HG03520 (cell line): ENCODE results near the gene ADORA1.
A peak's percentile ranks its signal among the peaks of the same experiment; 100 is the strongest.

Experiments
- ATAC-seq: cut with Tn5 transposase; IDR thresholded peaks from one replicate; pipeline ENCODE4 v1.9.1; 2021; ENCODE audit warnings: mild to moderate bottlenecking, moderate library complexity; ENCODE audit not compliant: unreplicated experiment

Gene ADORA1

DNA sequence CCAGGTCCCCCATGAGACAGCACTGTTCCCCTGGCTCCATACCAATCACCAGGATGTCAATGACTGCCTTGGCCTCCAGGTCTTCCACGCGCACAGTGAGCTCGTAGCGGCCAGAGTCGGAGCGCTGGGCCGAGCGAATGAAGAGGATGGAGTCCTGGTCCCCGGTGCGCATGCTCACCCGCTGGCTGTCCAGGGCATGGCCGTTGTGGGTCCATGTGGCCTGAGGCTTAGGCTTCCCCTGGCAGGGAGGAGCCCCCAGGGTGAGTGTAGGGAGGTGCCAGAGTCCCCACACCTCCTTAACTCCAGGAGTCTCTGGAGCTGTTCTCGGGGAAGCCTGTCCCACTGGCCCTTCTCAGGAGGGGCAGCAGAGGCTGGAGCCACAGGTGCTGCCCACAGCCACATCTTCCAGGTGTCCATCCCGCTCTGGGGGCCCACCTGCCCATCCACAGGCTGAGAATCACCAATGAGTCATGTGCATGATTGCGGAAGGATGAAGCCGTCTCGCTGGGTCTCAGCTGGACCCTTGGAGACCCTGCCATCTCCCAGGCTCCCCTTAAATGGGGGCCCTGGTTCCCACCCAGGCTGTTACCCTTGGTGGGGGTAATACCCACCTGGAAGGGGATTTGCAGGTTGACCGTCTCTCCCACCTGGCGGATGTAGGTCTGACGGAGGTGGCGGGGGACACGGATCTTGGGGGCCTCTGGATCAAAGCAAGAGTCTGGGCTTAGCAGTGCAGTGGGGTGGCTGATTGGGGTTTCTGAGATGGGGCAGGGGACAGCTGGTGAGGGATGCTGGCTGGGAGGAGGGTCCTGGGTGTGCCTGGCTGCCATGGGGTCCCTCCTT lies 44.0 kb downstream of the ADORA1 start:
- ATAC-seq, result no peak

DNA sequence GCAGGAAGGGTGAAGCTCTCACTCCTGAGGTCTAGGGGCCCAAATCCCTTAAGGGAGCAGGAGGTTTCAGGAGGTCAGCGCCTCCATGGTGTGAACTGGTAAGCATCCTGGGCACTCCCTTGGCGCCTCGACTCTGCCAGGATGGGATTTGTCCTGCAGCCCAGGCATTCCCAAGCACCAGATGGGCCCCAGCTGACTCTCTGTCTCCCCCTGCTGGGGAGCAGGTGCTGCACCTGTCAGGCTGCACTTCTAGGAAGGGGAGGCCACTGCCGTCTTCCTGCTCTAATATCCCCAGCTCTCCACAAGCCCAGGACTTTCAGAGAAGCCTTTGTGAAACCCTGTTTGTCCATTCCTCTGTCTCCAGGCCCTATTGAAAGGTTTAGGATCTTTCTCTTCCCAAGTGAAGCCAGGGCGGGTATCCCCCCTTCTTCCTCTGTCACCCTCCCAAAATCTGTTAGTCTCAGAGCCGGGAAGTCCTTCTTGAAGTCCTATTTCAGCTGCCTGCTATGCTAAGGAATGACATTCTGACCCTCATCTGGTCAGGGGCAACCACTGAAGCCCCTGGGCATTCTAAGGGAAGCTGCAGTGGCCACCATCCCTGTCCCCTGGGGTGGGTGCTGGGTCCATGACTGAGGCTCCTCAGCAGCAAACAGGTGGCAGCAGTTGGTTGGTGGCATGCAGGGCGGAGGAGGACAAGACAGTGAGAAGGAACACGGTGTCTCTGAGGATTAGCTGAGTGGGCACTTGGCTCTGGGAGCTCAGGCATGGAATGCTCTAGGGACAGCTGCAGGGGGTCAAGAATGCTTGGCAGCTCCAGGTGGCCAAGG lies 44.9 kb downstream of the ADORA1 start:
- ATAC-seq, result no peak

DNA sequence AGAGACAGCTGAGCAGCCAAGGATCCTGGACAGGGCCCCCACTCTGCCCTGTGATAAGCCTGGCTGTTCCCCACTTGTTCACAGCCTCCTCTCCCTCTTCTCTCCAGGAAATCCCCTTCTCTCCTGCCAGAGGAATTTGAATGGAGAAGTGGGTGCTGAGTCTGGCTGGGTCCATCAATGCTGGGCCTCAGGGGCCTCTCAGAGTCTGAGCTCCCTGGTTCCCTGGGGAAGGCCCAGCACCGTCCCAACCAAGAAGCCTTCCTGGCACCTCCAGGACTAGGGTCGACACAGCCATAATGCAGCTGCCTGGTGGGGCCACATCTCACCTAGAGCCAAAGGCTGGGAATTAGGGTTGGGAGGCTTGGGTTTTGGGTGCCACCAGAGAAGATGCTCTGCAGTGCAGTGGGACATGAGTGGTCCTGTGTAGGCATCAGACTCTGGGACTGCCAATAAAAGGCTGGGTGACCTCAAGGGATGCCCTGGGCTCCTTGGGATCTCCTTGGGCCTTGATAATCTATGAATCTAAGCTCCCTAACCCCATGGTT lies 45.6 kb downstream of the ADORA1 start:
- ATAC-seq, result no peak

DNA sequence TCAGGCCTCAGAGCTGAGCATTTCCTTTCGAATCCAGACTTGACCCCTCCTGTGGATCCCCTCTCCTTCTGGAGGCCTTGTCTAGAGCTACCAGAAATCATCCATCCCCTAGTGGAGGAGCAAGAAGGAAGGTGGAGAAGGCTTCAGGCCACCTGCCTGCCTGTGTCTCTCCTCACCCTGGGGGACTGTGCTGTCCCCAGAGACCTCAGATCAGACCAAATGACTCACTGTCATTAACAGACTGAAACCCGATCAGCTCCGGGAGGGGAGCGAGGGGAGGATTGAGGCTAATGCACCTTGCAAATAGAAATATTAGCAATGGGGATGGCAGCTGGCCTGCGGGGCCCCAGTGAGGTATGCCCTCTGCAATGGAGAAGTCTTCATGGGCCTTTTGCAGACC lies 46.0 kb downstream of the ADORA1 start:
- peak; percentile 78 for ATAC-seq

- ATAC-seq, result no peak
These were observed 46.9 kb downstream of the ADORA1 start for GRCh38 chr1:203174324-203174985.

DNA sequence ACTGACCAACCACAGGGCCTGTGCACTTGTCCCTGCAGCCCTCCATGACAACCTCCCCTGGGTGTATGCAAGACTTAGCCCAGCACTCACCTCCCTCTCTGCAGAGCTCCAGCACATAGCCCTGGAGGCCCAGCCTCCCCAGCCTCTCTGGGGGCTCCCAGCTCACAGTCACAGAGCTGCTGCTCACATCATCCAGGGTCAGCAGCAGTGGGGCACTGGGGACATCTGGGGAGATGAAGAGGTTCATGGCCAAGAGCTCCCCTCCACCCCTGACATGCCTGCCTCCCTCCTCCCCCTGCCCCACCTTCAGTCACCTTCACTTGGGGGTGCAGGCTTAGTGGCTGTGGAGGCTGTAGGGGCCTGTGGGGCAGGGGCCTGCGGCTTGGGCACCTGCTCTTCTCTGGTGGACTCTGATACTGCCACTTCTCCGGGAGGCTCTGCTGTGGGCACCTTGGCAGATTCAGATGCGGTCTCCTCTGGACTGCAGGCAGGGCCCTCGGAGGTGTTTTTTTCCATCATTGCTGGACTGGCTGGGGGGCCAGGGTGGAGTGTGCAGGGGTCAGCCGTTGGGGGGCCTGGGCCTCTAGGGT lies 47.8 kb downstream of the ADORA1 start, which contains the start of gene MYBPH:
Gene MYBPH, minus strand, starts transcription at position 590 of the 590 bp plus-strand sequence. Its CDS starts 71 bp downstream, at position 519.
- no peak for ATAC-seq

DNA sequence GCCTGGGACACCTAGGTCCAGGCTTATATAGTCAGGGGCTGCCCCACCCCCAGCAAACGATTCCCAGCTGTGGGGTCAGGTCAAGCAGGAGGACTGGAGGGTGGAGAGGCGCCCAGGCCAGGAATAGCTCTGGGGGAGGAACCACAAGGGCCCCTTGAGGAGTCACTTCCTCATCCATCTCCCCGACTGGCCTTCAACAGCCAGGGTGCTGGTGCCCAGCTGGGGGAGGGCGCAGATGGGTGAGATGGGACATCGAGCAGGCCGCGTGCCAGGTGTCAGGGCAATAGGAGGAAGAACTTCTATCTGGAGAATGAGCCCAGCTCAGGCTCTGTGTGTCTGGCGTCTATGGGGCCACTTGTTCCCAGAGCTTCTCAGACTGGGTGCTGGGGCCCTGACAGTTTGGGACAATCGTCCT lies 48.3 kb downstream of the ADORA1 start:
- ATAC-seq, result no peak

GRCh38 chr1:203176273-203177035 lies 48.9 kb downstream of the ADORA1 start:
- no peak for ATAC-seq

- ATAC-seq, result no peak
These were observed 49.5 kb downstream of the ADORA1 start for GRCh38 chr1:203177036-203177405.

DNA sequence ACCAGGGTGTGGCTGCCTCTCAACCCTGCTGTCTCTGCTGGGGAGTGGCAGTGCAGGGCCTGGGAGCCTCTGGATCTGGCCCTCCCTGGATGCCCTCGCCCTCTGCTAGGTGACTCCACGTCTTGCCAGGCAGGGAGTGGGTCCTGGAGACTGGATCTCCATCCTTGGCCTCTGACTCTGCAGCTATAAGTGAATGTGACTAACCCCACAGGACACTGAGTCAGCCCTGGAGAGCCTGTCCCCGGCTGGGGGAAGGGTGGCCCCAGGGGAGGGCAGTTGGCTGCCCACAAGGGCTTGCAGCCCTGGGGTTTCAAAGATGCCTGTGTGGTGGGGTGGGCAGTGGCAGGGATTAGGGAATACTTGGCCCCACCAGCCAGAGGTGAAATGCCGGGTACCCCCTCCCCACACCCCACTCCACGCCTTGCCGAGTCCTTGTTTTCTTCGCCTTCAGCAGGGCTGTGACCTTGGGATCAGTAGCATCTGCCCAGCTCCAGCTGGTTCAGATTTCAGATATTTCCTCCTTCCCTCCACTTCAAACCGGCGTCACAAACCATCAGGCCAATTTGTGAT lies 50.0 kb downstream of the ADORA1 start:
- no peak for ATAC-seq

DNA sequence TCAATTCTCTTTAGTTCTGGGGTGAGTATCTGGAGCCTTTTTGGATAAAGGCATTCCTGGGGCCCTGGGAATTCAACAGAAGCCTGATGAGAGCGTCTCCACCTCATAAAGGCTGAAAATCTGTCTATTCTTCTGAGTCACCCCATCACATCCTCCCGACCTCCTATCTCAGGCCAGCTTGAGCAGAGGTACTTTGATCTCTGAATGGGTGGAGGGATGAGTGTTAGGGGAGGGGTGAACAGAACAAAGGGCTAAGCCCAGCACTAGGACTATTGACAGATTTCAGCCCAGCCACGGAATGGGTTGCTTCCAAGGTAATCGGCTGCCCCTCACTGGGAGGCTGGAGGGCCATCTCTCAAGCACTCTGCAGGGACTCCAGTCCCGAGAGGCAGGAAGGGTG lies 50.6 kb downstream of the ADORA1 start:
- ATAC-seq, result no peak

DNA sequence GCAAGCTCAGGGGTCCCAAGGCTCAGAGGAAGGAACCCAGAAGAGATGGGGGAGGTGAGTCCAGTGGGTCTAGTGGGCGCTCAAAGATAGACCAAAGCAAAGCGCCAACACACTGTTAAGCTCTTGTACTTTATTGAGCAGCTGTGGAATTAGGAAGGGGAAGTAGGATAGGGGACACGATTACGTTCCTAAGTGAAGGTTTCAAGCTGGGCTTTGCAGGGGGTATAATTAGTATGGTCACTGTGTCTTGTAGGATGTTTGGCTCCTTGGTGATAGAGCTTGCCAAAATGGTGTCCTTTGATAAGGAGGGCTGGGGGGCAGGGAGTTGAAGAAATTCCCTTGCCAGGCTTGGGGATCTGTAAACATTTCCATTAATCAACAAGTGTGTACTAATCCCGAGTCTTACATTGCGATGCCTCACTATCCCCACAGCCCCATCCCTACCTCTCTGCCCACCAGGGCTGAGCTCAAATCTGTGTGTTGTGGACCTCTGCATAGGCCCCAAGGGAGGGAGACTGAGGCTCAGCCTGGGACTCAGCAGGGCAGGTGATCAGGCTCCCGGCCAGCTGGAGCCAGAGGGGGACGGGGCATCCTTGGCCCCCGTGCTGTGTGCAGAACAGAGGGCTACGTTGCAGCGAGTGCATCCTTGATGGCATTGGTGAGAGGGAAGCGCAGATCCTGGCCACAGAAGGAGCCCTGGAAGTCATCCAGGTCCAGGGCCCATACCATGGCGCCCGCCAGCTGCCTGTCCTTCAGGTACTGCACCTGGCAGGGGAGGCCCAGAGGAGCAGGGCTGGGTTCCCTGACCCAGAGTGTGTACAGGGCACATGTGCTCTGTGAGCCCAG lies 51.5 kb downstream of the ADORA1 start:
- ATAC-seq, result no peak

GRCh38 chr1:203179667-203180005 lies 52.1 kb downstream of the ADORA1 start:
- no peak for ATAC-seq

GRCh38 chr1:203180611-203181330 lies 53.2 kb downstream of the ADORA1 start:
- ATAC-seq, result no peak

DNA sequence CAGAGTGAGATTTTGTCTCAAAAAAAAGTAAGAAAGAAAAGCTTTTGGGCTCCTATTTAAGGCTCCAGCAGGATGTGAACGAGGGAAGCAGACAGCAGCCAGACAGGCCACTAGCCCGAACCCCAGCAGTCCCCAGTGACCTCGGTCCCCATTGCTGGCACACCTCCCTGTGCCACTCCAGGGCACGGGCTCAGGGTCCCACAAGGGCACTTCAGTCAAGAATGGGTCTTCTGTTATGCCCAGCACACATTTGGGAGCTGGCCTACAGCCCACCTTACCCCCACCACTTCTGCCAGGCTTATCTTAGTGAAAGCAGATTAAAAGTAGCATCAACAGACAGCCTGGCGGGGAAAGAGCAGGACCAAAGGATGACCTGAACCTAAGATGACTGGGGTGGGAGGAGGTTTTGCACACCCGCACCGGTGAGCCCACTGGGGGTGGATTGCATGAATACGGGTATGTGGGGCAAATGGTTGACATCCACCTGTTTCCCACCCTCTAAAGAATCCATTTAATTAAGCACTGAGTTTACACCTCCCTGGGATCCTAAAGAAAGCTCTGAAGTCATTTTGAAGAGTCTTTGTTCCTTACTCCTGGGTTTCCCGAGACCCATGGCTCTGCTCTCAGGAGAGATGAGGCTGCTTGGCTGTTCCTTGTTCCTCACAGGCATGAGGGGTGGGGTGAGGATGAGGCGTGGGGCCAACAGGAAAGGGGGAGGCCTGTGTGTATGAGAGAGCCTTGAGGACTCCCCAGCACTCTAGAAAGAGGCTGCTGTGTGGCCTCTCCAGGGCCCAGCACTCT lies 54.3 kb downstream of the ADORA1 start:
- ATAC-seq, result no peak

GRCh38 chr1:203182387-203182953 lies 54.9 kb downstream of the ADORA1 start:
- no peak for ATAC-seq

DNA sequence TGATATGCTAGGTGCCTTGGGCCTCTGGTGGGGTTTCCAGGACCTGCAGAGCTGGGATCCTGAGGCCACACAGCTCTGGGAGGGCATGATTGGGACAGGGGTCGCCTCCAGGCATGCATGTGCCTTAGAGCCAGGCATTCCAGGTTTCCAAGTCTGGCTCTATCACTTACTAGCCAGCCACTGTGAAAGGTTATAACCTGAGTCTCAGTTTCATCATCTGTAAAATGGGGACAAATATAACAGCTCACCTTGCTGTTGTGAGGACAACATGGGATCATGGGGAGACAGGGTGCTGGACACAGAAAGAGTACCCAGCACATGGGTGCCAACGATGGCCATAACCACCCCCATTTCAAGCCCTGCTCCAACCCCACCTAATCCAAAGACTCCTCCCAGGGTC lies 56.3 kb downstream of the ADORA1 start:
- no peak for ATAC-seq
